HepG2 (cell line): Measurements from ENCODE around the gene SNAI1. TPM values are rescaled to one million over a fixed set of nuclear protein-coding genes. Genes with fewer than 3 reads are reported as not detected.
"Not testable (repeated sequence)": the region's sequence is repeated elsewhere in the genome, so short reads cannot be mapped to it uniquely, and the experiment has no call there.

Experiments used
- ATAC-seq: fragments of 200-7000 bp; cut with Tn5 transposase; 3 replicates; pipeline ENCODE4 v1.9.1; 2020; ENCODE audit warnings: mild to moderate bottlenecking, moderate library complexity
- BruUV-seq: library from RNA; stranded (reverse); fragments of 400-500 nt; replicated peaks from 2 replicates; lab custom pipeline; 2021; lab: Mats Ljungman, UMichigan
- CTCF ChIA-PET: fragments of 300-600 bp; formaldehyde crosslinking; extraction: SDS; loops from one replicate; lab custom pipeline; 2021; ENCODE audit warnings: low total read pairs, inconsistent platforms, low intra/inter-chr PET ratio; lab: Yijun Ruan, JAX
- POLR2A ChIA-PET: fragments of 350-600 bp; sonication (Branson Sonifier 250); formaldehyde crosslinking; loops from one replicate; lab custom pipeline; 2020; ENCODE audit warnings: antibody characterized with exemption, inconsistent platforms; lab: Yijun Ruan, JAX
- DNase-seq: peaks from one replicate; pipeline ENCODE4 v3.0.0-alpha.2; 2015; ENCODE audit warnings: low spot score
- FAIRE-seq: peaks from 3 replicates; lab custom pipeline; 2011; peaks lifted over from hg19 to GRCh38; lab: Jason Lieb, UNC
- H2AFZ ChIP-seq: one replicate; pipeline ENCODE4 v1.6.1; 2011; ENCODE audit warnings: low read length, inconsistent platforms
- H3K27ac ChIP-seq: fragments of 300-600 bp; 3 replicates; pipeline ENCODE4 v1.8.0; 2011; ENCODE audit warnings: mixed run types, mild to moderate bottlenecking, mixed read lengths, low read length, inconsistent platforms; ENCODE audit not compliant: insufficient read depth; ENCODE audit errors: extremely low read length
- H3K27me3 ChIP-seq, 2 experiments: fragments of 200-600 bp in 1 of 2; 2 replicates in 1 of 2; 3 replicates in 1 of 2; pipeline versions ENCODE4 v1.6.0 to v1.8.0; 2011; ENCODE audit warnings: low read length in 2 of 2, mild to moderate bottlenecking in 2 of 2, moderate library complexity in 2 of 2, inconsistent platforms in 1 of 2; ENCODE audit not compliant: insufficient read depth in 2 of 2, control insufficient read depth in 1 of 2
- H3K36me3 ChIP-seq, 2 experiments: fragments of 200-600 bp in 1 of 2; replicated peaks in 1 of 2; 2 replicates in 1 of 2; 3 replicates in 1 of 2; pipeline versions ENCODE4 v1.5.1 to v1.8.0; 2011; ENCODE audit warnings: low read length in 2 of 2, inconsistent platforms in 1 of 2; ENCODE audit not compliant: insufficient read depth in 2 of 2, control insufficient read depth in 1 of 2
- H3K4me1 ChIP-seq: 2 replicates; pipeline ENCODE4 v1.5.1; 2012; ENCODE audit warnings: low read length, inconsistent platforms; ENCODE audit not compliant: insufficient read depth
- H3K4me2 ChIP-seq: 2 replicates; pipeline ENCODE4 v1.6.0; 2011; ENCODE audit warnings: low read depth, low read length, inconsistent platforms
- H3K4me3 ChIP-seq, 3 experiments: fragments of 200-600 bp in 1 of 3; sonication (generic), shearing (Covaris generic) in 1 of 3; replicated peaks in 1 of 3; 2 replicates each; pipeline ENCODE4 v1.5.1; 2011 to 2016; ENCODE audit warnings: low read length in 3 of 3, inconsistent platforms in 2 of 3, low read depth in 2 of 3, mild to moderate bottlenecking in 2 of 3, control low read depth in 1 of 3, mixed read lengths in 1 of 3; ENCODE audit not compliant: insufficient read depth in 1 of 3
- H3K79me2 ChIP-seq: one replicate; pipeline ENCODE4 v1.6.1; 2011; ENCODE audit warnings: low read length, inconsistent platforms; ENCODE audit not compliant: insufficient read depth
- H3K9ac ChIP-seq: 2 replicates; pipeline ENCODE4 v1.6.0; 2011; ENCODE audit warnings: mild to moderate bottlenecking, low read depth, low read length, inconsistent platforms; ENCODE audit not compliant: insufficient read depth
- H3K9me3 ChIP-seq: 2 replicates; pipeline ENCODE4 v1.5.1; 2012; ENCODE audit warnings: mild to moderate bottlenecking, low read length
- H4K20me1 ChIP-seq: 2 replicates; pipeline ENCODE4 v1.6.0; 2011; ENCODE audit warnings: inconsistent platforms, mild to moderate bottlenecking, low read length, moderate library complexity; ENCODE audit not compliant: insufficient read depth
- ARID5B ChIP-seq: IDR thresholded peaks from 2 replicates; pipeline ENCODE4 v1.4.0; 2020; ENCODE audit warnings: mild to moderate bottlenecking, missing genetic modification reagents
- MEIS1 ChIP-seq: sonication (generic); formaldehyde crosslinking; IDR thresholded peaks from 2 replicates; pipeline ENCODE4 v1.9.0; 2021; ENCODE audit warnings: mild to moderate bottlenecking, missing genetic modification reagents, moderate library complexity, borderline replicate concordance
- NONO ChIP-seq, 2 experiments: fragments of 450-650 bp in 1 of 2; sonication (generic) in 1 of 2; formaldehyde crosslinking in 1 of 2; IDR thresholded peaks in 1 of 2; conservative IDR thresholded peaks in 1 of 2; 2 replicates each; pipeline versions ENCODE4 v1.6.1 to v1.8.0; 2017 to 2022; ENCODE audit warnings: mild to moderate bottlenecking in 1 of 2, missing genetic modification reagents in 1 of 2, moderate library complexity in 1 of 2
- REL ChIP-seq: sonication (generic); formaldehyde crosslinking; conservative IDR thresholded peaks from 2 replicates; pipeline ENCODE4 v1.8.0; 2022; ENCODE audit warnings: mild to moderate bottlenecking, missing genetic modification reagents, moderate library complexity
- SOX5 ChIP-seq: IDR thresholded peaks from 2 replicates; pipeline ENCODE4 v1.6.1; 2016; ENCODE audit warnings: borderline replicate concordance
- ZNF431 ChIP-seq: sonication (generic); formaldehyde crosslinking; IDR thresholded peaks from 2 replicates; pipeline ENCODE4 v1.9.0; 2022; ENCODE audit warnings: missing genetic modification reagents, low read depth, mild to moderate bottlenecking, borderline replicate concordance
- ZNF550 ChIP-seq: sonication (generic); formaldehyde crosslinking; IDR thresholded peaks from 2 replicates; pipeline ENCODE4 v1.4.0; 2020; ENCODE audit warnings: mild to moderate bottlenecking, missing genetic modification reagents, borderline replicate concordance
- ZNF850 ChIP-seq: sonication (generic); formaldehyde crosslinking; conservative IDR thresholded peaks from 2 replicates; pipeline ENCODE4 v1.9.0; 2021; ENCODE audit warnings: mild to moderate bottlenecking, missing genetic modification reagents
- WGBS: methylation state at CpG from one replicate; pipeline ENCODE4 v1.1.6; 2017; ENCODE audit warnings: low lambda C conversion rate; 5-methylcytosine and 5-hydroxymethylcytosine counted together
- in situ Hi-C: cut with HindIII; loops from 2 replicates; pipeline ENCODE4 v1.10.0; 2017; ENCODE audit warnings: low pct_unique_long_range_greater_than_20kb; ENCODE audit not compliant: extremely low pct_ligation_motif_present
- intact Hi-C: fragments of 100-400 bp; cut with micrococcal nuclease; formaldehyde crosslinking; loops from one replicate; pipeline ENCODE4 v1.10.0; 2022; ENCODE audit not compliant: unreplicated experiment
- polyA plus RNA-seq, 8 experiments: library from polyadenylated mRNA; depleted of rRNA in 3 of 8; stranded (reverse) in 7 of 8; unstranded in 1 of 8; fragments of >200 nt; fragmentation: Illumina TruSeq in 4 of 8; extraction: Trizol in 4 of 8; gene quantifications; 2 replicates each; pipeline versions ENCODE4 v1.2.1 to v1.2.3, GENCODE V29; 2011 to 2016; ENCODE audit warnings: low read depth in 4 of 8, missing spikeins in 1 of 8, mixed read lengths in 1 of 8; ENCODE audit not compliant: insufficient read depth in 1 of 8
- total RNA-seq, 5 experiments: library from RNA; depleted of rRNA; stranded (reverse); fragments of >200 nt; fragmentation: Illumina TruSeq; extraction: Trizol; gene quantifications; 2 replicates each; pipeline ENCODE4 v1.2.3, GENCODE V29; 2016; ENCODE audit warnings: low read depth in 1 of 5
- TF ChIP-seq, protein P1 (sequence below): IDR thresholded peaks from 2 replicates; pipeline ENCODE4 v1.6.1; 2016; ENCODE audit warnings: missing genetic modification reagents, missing compliant biosample characterization
- TF ChIP-seq, protein P2 (sequence below): sonication (generic); formaldehyde crosslinking; IDR thresholded peaks from 2 replicates; pipeline ENCODE4 v1.4.0; 2020; ENCODE audit warnings: missing genetic modification reagents

SNAI1 gene
- total and polyA plus RNA-seq, 2 of the 13 experiments (the other 11 are each of a cell fraction or from before 2014, with no cell fraction given): 1.3 to 1.4 TPM

DNA sequence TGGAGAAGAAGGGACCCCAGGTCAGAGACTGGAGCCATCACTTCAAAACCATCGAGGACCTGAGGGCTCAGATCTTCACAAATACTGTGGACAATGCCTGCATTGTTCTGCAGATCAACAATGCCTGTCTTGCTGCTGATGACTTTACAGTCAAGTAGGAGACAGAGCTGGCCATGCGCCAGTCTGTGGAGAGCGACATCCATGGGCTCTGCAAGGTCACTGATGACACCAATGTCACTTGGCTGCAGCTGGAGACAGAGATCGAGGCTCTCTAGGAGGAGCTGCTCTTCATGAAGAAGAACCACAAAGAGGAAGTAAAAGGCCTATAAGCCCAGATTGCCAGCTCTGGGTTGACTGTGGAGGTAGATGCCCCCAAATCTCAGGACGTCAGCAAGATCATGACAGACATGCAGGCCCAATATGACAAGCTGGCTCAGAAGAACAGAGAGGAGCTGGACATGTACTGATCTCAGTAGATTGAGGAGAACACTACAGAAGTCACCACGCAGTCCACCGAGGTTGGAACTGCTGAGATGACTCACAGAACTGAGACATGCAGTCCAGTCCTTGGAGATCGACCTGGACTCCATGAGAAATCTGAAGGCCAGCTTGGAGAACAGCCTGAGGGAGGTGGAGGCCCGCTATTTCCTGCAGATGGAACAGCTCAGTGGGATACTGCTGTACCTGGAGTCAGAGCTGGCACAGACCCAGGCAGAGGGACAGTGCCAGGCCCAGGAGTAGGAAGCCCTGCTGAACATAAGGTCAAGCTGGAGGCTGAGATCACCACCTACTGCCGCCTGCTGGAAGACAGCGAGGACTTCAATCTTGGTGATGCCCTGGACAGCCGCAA is 25.5 kb upstream of the SNAI1 start (continued):
- TF ChIP-seq SOX5 (peak; percentile 96), NONO (CRISPR knock-in tag; conservative IDR thresholded peaks at IDR 0.05) (0 out of 2 replicates have a peak, but pooled peaks have one; percentile 24), REL (CRISPR knock-in tag) (0 out of 2 replicates have a peak, but pooled peaks have one; percentile 24), ARID5B (CRISPR knock-in tag) (peak; percentile 71), MEIS1 (0 out of 2 replicates have a peak, but pooled peaks have one; percentile 14)
- TF ChIP-seq NONO (IDR thresholded peaks at IDR 0.05): not testable (repeated sequence)

DNA sequence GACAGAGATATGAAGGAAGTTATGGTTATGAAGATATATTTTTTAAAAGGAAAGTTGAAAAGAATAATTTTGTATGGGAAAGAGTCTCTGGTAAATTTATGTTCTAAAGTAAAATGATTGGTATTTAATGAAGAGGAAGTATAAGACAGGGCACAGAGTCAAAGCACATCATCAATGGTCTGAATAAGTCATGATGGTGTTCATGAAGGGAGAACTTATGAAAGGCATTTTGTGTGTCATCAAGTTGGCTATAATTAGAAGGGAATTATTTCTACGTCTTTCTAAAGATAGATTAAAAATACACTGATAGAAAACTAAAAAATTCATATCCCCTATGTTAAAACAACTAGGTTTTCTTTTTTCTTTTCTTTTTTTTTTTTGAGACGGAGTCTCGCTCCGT is 21.4 kb upstream of the SNAI1 start:
- DNase-seq: no peak
- H3K9ac ChIP-seq: no peak overlapping the region
- no peak overlapping the region for H3K4me2 ChIP-seq
- no peaks in the 10 kb centered on the region for H3K79me2 ChIP-seq
- H2AFZ ChIP-seq: no peak overlapping the region
- 92% methylated on average over 4 of the region's 4 CpGs for WGBS
- POLR2A ChIA-PET: no interaction called here
- no peaks in the 10 kb centered on the region for H4K20me1 ChIP-seq
- H3K4me1 ChIP-seq: peaks cover 34% of the 10 kb centered on the region
- CTCF ChIA-PET: no interaction called here
- no peaks in the 10 kb centered on the region for H3K27me3 ChIP-seq
- H3K4me3 ChIP-seq: no peak overlapping the region
- no peaks in the 10 kb centered on the region for H3K9me3 ChIP-seq
- H3K36me3 ChIP-seq: peaks cover 1 to 17% of the 10 kb centered on the region in 2 experiments; a peak in 1 of 5 replicates
- intact Hi-C loops (no loop called here), in situ Hi-C loops (no loop called here)
- no TSS peak for BruUV-seq
- no peak for ATAC-seq
- no peak for FAIRE-seq
- H3K27ac ChIP-seq: no peak overlapping the region
- TF ChIP-seq ZNF550: no peak
- no peak for TF ChIP-seq ZNF850 (CRISPR knock-in tag)
- TF ChIP-seq, protein P1, sequence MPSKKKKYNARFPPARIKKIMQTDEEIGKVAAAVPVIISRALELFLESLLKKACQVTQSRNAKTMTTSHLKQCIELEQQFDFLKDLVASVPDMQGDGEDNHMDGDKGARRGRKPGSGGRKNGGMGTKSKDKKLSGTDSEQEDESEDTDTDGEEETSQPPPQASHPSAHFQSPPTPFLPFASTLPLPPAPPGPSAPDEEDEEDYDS: no peak
- TF ChIP-seq, protein P2, sequence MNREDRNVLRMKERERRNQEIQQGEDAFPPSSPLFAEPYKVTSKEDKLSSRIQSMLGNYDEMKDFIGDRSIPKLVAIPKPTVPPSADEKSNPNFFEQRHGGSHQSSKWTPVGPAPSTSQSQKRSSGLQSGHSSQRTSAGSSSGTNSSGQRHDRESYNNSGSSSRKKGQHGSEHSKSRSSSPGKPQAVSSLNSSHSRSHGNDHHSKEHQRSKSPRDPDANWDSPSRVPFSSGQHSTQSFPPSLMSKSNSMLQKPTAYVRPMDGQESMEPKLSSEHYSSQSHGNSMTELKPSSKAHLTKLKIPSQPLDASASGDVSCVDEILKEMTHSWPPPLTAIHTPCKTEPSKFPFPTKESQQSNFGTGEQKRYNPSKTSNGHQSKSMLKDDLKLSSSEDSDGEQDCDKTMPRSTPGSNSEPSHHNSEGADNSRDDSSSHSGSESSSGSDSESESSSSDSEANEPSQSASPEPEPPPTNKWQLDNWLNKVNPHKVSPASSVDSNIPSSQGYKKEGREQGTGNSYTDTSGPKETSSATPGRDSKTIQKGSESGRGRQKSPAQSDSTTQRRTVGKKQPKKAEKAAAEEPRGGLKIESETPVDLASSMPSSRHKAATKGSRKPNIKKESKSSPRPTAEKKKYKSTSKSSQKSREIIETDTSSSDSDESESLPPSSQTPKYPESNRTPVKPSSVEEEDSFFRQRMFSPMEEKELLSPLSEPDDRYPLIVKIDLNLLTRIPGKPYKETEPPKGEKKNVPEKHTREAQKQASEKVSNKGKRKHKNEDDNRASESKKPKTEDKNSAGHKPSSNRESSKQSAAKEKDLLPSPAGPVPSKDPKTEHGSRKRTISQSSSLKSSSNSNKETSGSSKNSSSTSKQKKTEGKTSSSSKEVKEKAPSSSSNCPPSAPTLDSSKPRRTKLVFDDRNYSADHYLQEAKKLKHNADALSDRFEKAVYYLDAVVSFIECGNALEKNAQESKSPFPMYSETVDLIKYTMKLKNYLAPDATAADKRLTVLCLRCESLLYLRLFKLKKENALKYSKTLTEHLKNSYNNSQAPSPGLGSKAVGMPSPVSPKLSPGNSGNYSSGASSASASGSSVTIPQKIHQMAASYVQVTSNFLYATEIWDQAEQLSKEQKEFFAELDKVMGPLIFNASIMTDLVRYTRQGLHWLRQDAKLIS (CRISPR knock-in tag): no peak
- no peak for TF ChIP-seq ZNF431
